Neural progenitor cell (in vitro differentiated cells): ENCODE results near the gene PREX1.

Source experiments
- EZH2 ChIP-seq: fragments of 200-600 bp; sonication (generic); IDR thresholded peaks from 2 replicates; pipeline ENCODE4 v1.6.1; 2017; ENCODE audit warnings: antibody characterized with exemption, mild to moderate bottlenecking, moderate library complexity
- EZH2phosphoT487 ChIP-seq: fragments of 200-600 bp; sonication (generic); IDR thresholded peaks from 2 replicates; pipeline ENCODE4 v1.6.1; 2017; ENCODE audit warnings: antibody characterized with exemption
- TF ChIP-seq, protein P1 (sequence below): fragments of 200-600 bp; sonication (generic); IDR thresholded peaks from 2 replicates; pipeline ENCODE4 v1.5.1; 2017; ENCODE audit warnings: antibody characterized with exemption, mild to moderate bottlenecking

DNA sequence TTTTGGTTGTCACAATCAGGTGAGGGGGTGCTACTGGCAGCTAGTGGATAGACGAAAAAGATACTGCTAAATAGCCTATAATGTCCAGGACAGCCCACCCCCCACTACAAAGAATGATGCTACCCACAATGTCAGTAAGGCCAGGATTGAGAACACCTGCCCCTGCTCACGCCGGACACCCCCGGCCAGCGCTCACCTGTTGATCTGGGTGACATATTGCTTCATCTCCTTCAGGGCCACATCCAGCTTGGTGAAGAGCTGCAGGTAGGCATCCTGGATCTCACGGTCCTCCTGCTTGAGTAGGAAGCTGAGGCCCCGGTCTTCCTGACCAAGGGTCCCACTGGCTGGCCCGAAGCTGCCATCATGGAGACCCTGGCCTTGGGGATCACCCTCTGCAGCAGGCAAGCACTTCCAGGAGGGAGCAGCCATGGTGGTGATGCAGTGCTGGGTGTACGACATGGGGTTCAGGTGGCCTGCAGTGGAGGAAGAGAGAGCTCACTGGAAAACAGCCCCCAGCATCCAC is 178.6 kb downstream of the PREX1 start:
- TF ChIP-seq, protein P1, sequence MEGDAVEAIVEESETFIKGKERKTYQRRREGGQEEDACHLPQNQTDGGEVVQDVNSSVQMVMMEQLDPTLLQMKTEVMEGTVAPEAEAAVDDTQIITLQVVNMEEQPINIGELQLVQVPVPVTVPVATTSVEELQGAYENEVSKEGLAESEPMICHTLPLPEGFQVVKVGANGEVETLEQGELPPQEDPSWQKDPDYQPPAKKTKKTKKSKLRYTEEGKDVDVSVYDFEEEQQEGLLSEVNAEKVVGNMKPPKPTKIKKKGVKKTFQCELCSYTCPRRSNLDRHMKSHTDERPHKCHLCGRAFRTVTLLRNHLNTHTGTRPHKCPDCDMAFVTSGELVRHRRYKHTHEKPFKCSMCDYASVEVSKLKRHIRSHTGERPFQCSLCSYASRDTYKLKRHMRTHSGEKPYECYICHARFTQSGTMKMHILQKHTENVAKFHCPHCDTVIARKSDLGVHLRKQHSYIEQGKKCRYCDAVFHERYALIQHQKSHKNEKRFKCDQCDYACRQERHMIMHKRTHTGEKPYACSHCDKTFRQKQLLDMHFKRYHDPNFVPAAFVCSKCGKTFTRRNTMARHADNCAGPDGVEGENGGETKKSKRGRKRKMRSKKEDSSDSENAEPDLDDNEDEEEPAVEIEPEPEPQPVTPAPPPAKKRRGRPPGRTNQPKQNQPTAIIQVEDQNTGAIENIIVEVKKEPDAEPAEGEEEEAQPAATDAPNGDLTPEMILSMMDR = no peak
- no peak for TF ChIP-seq EZH2
- no peak for TF ChIP-seq EZH2phosphoT487
